NCI-H2171 (cell line): ENCODE measurements around the gene DCDC2.
A peak's percentile ranks its signal among the peaks of the same experiment; 100 is the strongest.
"Not testable (repeated sequence)": the region's sequence is repeated elsewhere in the genome, so short reads cannot be mapped to it uniquely, and the experiment has no call there.

ENCODE experiments used
- DNase-seq: peaks from one replicate; lab custom pipeline; 2025; lab: John Stamatoyannopoulos, UW

Gene DCDC2

GRCh38 chr6:24219670-24220069 is 138.2 kb downstream of the DCDC2 start:
- no peak for DNase-seq

GRCh38 chr6:24214984-24215383 is 142.9 kb downstream of the DCDC2 start:
- DNase-seq = no peak

DNA sequence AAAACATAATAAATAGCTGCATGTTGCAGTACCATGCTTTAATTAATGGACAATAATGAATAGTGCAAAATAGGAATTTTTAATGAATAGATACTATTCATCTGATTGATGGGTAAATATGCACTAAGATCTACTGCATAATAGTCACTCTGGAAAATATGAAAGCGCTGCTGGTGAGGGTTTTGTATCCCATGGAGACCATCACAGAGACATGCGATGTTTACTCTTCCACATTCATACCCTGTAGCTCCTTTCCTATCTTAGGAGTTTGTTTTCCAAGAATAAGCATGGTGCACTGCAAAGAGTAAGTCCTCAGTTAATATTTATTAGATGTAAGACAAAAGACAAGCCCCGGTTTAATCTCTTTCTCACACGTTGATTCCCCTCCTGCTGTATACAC is 150.4 kb downstream of the DCDC2 start:
- DNase-seq = no peak

- peak; percentile 65 for DNase-seq
These were observed 152.8 kb downstream of the DCDC2 start for GRCh38 chr6:24205020-24205492.

DNA sequence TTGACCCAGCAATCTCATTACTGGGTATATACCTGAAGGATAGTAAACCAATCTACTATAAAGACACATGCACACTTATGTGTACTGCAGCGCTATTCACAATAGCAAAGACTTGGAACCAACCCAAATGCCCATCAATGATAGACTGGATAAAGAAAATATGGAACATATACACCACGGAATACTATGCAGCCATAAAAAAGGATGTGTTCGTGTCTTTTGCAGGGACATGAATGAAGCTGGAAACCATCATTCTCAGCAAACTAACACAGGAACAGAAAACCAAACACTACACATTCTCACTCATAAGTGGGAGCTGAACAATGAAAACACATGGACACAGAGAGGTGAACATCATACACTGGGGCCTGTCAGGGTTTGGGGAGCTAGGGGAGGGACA is 153.7 kb downstream of the DCDC2 start:
- not testable (repeated sequence) for DNase-seq

DNA sequence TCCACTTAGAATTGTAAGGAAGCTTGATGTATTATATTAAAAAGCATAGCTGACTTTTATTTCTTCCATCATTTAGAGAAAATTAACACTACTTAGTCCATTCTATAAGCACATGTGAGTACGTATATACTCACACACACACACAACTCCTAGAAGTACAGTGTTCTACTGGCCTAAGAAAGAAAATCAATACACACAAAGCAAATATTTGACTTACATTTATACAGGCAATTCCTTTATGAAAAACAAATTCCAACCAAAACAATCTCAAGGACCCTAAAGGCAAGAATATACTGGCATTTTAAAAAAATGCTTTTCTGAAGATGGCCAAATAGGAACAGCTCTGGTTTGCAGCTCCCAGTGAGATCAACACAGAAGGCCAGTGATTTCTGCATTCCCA is 160.0 kb downstream of the DCDC2 start:
- no peak for DNase-seq

- no peak for DNase-seq
These were observed 161.8 kb downstream of the DCDC2 start for GRCh38 chr6:24195836-24196597.

DNA sequence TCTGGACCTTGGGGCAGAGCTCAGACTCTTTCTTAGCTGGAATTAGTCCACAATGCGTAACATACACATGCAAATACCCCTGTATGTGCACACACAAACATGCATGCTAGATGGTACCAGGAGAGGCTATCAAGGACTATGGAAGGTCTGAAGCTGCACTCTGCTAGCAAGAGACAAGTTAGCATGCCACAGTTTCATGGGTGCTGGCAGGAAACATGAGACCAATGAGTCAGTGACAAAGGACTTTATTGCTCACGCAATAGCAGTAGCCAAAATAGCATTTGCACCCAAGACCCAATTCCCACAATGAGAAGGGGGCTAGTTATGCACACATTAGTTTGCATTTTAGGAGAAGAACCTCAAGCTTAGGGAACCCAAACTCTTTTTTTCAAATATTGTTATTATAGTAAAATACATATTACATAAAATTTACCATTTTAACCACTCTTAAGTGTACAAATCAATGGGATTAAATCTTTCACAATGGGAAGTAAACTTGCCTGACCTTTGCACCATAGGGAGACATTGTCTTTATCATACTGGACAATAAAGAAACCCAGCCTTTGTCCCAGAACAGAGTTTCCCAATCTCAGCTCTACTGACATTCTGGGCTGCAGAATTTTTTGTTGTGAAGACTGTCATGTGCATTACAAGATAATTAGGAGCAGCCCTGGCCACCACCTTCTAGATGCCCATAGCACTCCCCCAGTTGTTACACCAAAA is 162.7 kb downstream of the DCDC2 start:
- DNase-seq = no peak

DNA sequence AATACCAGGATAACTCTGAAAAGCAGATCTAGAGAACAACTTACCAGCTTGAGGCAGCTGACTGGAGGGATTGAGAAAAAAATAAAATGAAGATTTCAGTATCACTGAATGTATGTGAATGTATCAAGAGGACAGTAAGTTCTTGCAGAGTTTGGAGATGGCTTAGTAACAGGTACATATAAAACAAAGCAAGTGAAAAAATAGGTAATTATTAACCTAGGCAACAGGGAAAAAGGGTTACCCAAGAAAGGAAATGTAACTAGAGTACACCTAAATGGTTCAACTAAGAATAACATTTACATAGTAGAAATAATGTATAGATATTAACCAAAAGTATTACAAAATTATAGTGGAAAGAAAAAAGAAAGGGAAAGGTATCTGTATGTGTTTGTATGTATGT is 164.5 kb downstream of the DCDC2 start:
- no peak for DNase-seq

DNA sequence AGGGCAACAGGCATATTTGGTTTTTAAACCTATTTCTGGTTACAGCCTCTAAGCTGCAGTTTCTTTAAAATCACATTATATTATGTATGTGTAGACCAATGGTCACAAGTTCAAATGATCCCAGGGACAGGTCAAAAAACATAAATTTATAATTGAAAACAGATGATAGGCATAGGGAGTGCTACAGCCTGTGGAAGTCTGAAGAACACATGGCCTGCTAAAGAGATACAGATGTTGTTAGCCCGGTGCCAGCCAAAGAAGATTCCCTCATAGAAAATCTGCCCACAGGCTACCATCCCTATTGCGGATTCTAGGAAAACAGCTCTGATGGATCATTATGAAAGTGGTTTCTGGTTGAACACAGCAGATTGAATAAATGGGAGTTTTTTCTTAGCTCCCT is 166.5 kb downstream of the DCDC2 start:
- no peak for DNase-seq

GRCh38 chr6:24188578-24189080 is 169.2 kb downstream of the DCDC2 start:
- no peak for DNase-seq

DNA sequence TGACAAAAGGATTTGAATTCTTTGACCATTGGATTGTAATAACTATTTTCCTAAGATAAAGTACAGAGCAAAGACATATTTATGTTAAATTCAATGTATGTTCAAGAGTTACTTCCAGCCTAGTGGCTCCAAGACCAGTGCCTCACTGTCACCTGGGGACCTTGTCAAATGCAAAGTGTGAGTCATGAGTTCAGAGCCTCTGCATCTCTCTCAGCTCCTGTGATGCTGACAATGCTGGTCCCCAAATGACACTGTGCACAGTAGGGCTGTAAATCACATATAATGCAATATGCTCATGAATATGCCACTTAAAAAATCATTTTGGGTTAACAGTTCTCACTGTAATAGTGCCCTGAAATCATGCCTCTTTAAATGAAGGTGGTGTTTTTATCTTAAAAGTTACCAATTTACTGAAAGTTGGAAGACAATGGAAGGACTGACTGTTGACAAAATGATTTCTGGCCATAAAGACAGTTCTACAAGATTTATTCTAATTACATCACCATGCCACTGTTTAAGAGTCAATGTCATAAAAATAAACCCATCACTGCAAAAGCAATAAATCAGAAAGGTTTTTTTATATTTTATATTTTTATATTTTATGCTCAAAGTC is 169.8 kb downstream of the DCDC2 start:
- no peak for DNase-seq

- no peak for DNase-seq
These were observed 171.5 kb downstream of the DCDC2 start for GRCh38 chr6:24186349-24186748.

DNA sequence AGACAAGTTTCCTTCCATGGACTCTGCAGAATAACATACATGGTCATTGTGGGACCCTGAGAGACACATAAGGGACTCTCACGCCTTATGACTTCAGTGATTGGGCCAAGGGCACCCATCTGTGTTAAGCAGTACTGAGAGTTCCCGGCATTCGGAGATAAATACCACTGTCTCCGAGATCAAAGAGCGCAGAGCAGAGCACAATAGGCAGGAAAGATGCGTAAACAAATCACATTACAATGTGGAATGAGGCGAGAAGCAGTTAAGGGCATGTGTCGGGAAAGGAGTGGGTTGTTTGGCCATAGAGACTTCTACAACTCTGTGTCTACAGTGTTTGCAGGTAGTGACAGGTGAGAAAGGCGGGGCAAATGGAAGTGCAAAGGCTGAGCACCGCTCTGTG is 174.3 kb downstream of the DCDC2 start:
- no peak for DNase-seq

DNA sequence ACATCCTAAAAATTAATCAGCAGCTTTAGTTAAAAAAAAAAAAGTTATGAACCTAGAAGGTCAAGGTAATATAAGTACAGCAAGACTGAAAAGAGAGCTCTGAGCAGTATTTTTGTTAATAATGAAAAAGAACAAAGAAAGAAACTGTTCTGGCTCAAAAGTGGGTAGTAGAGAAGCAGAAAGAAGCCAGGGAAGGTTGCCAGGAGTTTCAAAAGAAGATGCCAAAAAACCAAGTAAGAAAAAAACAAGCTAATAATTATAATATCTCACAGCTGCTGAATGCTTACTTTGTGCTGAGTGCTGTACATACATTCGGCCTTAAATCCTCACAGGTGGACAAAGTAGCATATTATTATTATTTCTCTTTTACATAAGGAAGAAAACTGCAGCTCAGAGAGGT is 200.0 kb downstream of the DCDC2 start:
- DNase-seq = no peak

- no peak for DNase-seq
These were observed 203.7 kb downstream of the DCDC2 start for GRCh38 chr6:24154121-24154520.

- DNase-seq = no peak
These were observed 205.8 kb downstream of the DCDC2 start for GRCh38 chr6:24152014-24152413.

GRCh38 chr6:24149836-24150235 is 208.0 kb downstream of the DCDC2 start:
- no peak for DNase-seq

DNA sequence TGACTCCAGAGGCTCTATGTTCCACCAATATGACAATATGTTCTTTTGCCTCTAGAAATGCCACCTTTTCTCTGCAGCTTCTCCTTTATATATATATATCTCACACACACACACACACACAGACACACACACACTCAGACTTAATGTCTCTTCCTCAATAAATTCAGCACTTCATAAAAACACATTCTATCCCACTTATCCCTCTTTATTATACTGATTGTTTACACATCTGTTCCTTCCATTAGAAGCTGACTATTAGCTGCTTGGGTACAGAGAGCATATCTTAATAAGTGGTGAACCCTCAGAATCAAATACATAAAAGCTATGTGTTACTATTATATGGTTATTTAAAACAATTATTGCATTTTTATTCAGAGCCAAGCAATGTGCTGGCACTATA is 208.6 kb downstream of the DCDC2 start:
- no peak for DNase-seq

DNA sequence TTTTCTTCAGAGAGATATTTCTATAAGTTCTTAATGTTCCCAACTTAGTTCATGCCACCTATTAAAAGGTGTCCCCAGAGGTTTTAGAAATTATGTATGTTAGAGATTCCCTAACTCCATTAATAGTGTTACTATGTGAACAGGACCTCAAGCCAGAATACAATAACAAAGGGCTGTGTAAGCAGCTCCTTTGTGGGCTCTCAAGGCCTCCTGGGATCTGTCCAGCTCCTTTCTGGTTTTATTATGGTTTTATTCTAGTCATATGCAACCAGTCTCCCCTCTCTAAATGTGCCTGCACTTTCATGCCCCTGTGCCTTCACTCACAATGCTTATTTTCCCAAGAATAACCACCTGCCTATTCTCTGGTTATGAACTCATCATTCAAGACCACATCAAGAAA is 209.2 kb downstream of the DCDC2 start:
- DNase-seq = no peak

DNA sequence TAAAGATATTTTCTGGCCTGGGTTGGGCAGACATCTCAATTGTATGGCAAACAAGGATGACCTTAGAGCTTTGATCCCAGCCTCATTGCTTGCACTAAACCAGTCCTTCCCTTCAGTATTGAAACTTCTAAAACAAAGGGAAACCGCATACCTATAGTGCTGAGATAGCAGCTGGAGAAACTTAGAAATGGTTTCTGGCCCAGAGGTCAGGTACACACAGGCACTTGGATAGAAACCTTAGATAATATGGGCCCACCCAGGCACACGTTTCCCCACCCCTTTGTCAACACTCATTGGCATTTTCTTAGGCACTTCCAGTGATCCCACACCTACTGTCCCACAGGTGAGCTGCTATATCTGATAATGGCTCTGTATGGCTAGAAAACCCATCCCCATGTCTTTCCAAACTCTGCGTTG is 209.7 kb downstream of the DCDC2 start:
- DNase-seq = no peak

- DNase-seq = no peak
These were observed 210.2 kb downstream of the DCDC2 start for GRCh38 chr6:24147511-24148153.
